GM21360 (cell line): Measurements from ENCODE around the gene CDKAL1.
"Not testable (repeated sequence)": the region's sequence is repeated elsewhere in the genome, so short reads cannot be mapped to it uniquely, and the experiment has no call there.

Experiments used
- ATAC-seq: cut with Tn5 transposase; IDR thresholded peaks from one replicate; pipeline ENCODE4 v1.9.1; 2021; ENCODE audit warnings: mild to moderate bottlenecking, moderate library complexity; ENCODE audit not compliant: unreplicated experiment

Gene CDKAL1

GRCh38 chr6:20632696-20633095 is 98.4 kb downstream of the CDKAL1 start:
- ATAC-seq, result no peak

DNA sequence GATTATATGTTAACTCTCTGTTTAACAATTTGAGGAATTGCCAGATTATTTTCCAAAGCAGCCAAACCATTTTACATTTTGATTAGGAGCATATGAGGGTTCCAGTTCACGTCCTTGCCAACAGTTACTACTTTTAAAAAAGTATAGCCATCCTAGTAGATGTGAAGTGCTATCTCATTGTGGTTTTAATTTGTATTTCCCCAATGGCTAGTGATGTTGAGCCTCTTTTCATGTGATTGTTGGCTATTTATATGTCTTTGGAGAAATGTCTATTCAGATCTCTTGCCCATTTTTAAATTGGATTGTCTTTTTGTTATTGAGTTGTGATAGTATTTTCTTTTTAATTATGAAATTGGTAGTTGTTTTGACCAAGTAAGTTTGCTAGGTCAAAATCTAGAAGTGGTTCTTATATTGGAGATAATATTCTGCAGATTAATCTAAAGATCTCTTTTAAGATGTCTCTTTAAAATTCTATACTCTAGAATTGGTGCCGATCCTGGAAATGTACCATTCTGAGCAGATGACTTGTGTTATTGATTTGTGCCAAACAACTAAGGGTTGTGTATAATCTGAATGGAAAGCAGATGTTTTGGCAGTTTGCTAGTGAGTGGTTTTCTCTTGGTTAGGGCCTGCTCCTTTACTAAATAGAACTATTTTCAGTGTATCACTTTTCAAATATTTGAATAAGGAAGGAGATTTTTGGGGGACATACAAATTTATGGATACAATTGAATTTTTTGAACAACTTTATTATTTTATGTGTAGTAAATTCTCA is 99.5 kb downstream of the CDKAL1 start:
- ATAC-seq, result no peak

GRCh38 chr6:20639161-20639560 is 104.9 kb downstream of the CDKAL1 start:
- no peak for ATAC-seq

GRCh38 chr6:20640181-20640580 is 105.9 kb downstream of the CDKAL1 start:
- no peak for ATAC-seq

- ATAC-seq, result no peak
Observed at GRCh38 chr6:20642441-20642840, 108.2 kb downstream of the CDKAL1 start.

- no peak for ATAC-seq
Observed at GRCh38 chr6:20644667-20645370, 110.6 kb downstream of the CDKAL1 start.

DNA sequence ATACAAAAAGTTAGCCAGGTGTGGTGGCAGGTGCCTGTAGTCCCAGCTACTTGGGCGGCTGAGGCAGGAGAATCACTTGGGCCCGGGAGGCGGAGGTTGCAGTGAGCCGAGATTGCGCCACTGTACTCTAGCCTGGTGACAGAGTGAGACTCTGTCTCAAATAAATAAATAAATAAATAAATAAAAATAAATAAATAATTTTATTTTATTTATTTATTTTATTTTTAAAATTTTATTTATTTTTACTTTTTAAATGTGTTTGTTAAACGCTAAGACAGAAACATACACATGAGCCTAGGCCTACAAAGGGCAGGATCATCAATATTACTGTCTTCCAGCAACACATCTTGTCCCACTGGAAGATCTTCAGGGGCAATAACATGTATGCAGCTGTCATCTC is 111.3 kb downstream of the CDKAL1 start:
- ATAC-seq, result not testable (repeated sequence)

DNA sequence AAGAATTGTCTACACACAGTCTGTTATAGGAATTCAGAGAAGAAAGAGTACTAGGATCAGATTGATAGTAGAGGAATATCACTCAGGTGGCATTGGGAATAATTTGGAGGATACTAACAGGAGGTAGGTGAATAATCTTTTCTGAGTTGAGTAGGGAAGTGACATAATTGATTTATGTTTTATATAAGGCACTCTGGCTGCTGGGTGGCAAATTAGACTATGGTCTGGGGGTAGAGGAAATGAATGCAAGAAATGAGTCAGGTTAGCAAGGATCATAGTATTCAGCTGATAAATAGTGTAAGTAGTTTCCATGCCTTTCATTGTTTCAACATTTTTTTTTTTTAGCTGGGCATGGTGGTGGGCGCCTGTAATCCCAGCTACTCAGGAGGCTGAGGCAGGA is 113.3 kb downstream of the CDKAL1 start:
- no peak for ATAC-seq

DNA sequence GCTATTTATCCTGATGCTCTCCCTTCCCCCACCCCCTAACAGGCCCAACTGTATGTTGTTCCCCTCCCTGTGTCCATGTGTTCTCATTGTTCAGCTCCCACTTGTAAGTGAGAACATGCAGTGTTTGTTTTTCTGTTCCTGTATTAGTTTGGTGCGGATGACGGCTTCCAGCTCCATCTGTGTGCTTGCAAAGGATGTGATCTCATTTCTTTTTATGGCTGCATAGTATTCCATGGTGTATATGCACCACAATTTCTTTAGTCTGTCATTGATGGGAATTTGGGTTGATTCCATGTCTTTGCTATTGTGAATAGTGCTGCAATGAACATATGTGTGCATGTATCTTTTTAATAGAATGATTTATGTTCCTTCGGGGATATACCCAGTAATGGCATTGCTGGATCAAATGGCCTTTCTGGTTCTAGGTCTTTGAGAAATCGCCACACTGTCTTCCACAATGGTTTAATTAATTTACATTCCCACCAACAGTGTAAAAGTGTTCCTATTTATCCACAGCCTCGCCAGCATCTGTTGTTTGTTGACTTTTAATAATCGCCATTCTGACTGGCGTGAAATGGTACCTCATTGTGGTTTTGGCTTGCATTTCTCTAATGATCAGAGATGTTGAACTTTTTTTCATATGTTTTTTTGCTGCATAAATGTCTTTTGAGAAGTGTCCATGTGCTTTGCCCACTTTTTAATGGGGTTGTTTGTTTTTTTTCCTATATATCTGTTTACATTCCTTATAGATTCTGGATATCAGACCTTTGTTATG is 115.6 kb downstream of the CDKAL1 start:
- not testable (repeated sequence) for ATAC-seq

- no peak for ATAC-seq
Observed at GRCh38 chr6:20652299-20653084, 118.2 kb downstream of the CDKAL1 start.

DNA sequence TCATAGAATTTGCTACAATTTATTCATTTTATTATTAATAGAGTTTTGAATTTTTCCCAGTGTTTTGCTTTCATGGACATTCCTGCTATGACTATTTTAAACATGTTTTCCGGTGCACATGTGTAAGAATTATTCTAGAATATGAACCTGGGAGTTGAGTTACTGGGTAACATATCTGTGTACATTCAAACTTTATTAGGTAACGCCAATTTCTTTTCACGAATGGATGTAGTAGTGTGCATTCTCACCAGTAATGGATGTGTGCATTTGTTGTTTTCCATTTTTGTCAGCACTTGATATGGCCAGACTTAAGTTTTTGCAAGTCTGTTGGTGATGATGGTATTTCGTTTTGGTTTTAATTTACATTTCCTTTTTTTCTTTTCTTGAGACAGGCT is 118.8 kb downstream of the CDKAL1 start:
- no peak for ATAC-seq

DNA sequence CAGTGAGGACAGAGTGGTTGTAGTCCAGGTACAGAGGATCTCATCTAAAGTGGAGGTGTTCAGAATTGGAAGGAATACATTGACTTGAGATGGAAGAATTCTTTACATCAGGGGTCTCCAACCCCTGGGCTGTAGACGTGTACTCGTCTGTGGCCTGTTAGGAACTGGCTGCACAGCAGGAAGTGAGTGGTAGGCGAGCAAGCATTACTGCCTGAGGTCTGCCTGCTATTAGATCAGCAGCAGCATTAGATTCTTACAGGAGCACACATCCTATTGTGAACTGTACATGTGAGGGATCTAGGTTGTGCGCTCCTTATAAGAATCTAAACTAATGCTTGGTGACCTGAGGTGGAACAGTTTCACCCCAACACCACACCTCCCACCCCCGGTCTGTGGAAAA is 121.1 kb downstream of the CDKAL1 start:
- ATAC-seq, result no peak

- no peak for ATAC-seq
Observed at GRCh38 chr6:20657274-20657800, 123.1 kb downstream of the CDKAL1 start.

DNA sequence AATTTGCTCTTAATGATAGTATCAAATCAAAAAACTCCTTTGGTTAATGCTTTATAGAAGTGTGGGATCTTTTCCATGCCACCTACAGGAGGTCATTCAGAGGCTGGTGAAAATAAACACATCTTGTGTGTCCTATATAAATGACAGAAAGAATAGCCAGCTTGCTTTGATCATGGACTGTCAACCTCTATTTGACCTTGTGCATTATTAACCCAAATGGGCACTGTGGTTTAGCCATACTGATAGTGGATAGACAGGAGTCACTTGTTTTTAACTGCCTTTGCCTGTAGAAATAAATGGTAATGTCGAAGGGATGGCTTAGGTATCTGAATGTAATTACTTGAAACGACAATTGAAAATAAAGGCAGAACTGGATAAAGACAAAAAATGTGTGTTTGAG is 123.8 kb downstream of the CDKAL1 start:
- no peak for ATAC-seq

GRCh38 chr6:20658516-20658915 is 124.3 kb downstream of the CDKAL1 start:
- ATAC-seq, result no peak

DNA sequence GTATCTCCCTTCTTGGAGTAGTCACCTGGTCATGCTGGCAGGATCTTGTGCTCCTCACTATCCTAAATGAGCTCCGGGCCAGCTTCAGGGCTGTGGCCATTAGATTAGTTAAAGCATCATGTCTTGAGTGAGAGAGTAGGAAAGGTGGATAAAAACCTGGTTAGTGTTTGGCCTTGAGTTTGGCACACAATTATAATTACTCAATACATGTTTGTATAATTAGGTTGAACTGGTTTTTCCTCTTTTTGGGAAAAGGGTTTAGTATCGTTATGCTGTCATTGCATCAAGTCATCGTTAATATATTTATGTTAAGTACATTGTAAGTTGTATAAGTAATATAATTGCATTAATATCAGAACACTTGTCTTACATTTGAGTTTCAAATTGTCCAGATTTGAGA is 126.3 kb downstream of the CDKAL1 start:
- no peak for ATAC-seq

DNA sequence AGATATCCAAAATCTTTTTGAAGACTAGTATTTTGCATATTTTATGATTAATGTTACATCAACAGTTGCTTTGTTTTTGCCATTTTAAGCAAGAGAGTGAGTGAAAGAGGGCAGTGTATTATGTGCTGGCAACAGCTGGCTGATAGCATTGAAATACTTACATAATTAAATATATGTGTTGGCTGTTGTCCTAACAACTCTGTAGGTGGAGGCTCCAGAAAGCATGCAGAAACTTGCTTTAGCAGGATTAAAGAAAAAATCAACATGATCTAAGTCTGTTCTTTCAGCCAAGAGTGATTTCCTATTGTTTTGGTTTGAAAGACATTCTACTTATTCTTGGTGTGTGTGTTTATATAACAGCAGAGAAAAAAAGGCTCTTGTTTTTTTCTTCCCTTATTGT is 127.5 kb downstream of the CDKAL1 start:
- ATAC-seq, result no peak

GRCh38 chr6:20664250-20664649 is 130.0 kb downstream of the CDKAL1 start:
- no peak for ATAC-seq

DNA sequence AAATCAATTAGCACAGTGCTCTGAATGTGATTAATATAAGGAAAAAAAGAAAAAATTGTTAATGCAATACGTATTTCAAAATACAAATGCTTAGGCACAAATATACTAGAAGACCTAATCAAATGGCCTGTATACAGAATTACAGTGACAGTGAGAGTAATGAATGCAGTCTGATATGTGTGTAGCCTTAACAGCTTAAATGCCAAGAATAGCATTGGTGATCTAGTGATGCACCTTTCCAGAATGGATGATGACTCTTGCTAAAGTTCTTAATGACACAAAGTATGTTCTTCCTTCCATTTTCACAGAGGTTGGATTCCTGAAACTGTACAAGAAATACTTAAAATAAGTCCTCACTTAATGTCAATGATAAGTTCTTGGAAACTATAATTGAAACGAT is 131.0 kb downstream of the CDKAL1 start:
- no peak for ATAC-seq

DNA sequence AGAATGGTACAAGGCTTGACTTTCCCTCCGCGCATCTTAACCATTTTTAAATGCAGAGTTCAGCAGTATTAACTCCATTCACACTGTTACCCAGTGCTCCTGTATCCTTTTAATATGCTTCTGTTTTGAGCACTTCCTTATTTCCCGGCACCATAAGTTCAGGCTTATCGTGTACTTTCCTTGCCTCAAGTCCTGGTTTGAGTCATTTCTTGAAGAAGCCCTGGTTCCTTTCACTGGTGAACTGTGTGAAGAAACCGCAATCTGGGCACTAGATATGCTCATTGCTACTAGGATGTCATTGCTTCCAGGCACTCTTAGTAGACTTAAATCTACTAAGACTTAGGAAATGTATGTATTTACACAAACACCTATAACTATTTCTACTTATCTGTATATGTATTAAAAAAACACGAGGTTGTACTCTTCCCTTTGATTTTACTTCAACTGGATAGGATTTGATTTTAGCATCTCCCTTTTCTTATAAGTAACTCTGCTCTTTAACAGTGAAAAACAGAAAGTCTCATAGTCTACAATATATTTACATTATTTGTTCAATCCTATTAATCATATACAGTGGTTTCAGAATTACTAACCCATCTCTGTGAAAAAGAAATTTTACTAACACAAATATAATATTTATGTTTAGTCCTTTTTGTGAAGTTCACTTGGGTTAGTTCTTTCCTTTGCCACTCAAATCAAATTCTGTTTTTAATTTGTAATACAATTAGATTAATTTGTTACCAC is 135.5 kb downstream of the CDKAL1 start:
- peak; percentile 94 for ATAC-seq
